ENCODE data around the gene UTP15.
A peak's percentile ranks its signal among the peaks of the same experiment; 100 is the strongest.

UTP15 gene, protein sequence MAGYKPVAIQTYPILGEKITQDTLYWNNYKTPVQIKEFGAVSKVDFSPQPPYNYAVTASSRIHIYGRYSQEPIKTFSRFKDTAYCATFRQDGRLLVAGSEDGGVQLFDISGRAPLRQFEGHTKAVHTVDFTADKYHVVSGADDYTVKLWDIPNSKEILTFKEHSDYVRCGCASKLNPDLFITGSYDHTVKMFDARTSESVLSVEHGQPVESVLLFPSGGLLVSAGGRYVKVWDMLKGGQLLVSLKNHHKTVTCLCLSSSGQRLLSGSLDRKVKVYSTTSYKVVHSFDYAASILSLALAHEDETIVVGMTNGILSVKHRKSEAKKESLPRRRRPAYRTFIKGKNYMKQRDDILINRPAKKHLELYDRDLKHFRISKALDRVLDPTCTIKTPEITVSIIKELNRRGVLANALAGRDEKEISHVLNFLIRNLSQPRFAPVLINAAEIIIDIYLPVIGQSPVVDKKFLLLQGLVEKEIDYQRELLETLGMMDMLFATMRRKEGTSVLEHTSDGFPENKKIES

DNA sequence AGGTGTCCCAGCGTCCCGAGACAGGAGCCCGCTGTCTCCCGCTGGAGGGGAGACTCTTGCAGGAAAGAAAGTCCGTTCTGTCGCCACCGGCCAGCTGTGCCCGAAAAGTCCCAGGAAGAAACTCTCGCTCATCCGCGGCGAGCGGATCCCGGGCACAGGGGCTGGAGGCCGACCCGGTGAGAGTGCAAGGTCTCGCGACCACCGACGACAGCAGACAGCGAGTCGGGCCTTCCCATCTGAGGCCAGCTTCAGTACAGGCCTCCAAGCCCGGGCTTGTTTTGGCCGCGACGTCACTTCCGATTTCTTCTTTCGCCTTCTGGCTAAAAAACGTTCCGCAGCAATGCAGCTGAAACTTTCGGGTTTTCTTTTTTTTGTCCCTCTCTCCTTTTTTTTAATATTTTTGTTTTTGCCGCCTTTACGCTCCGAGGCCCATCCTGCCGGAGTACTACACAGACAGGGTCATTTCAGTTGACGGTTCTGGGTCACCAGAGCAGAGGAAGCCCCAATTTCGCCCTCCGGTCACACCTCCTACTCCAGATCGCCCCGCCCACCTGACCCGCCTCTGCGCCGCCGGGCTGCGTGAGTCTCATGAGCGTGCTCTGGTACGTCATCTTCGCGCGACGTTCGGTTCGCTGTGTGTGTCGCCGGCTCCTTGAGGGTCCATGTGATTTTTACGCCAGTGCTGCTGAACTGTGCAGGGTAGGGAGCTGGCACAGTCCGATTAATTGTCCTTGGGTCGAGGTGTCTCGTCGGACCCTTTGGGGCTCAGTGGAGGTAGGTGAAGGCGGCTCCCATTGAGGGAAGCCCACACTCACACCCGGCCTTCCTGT lies at the start of gene UTP15, which contains the start of gene ANKRA2:
Gene UTP15 (plus strand): TSS at position 605 of the 830 bp plus-strand sequence. CDS start 1,602 bp downstream, outside the sequence.
Gene ANKRA2 (minus strand): TSS at position 501 of the 830 bp plus-strand sequence. CDS start 2,758 bp downstream, outside the sequence.
- peak; percentile 99 for DNase-seq (ENCODE audit: low read depth)
- H3K4me3 ChIP-seq (ENCODE audit: low read depth, low read length), result peak within 1 kb of the TSS; percentile 94
- TF ChIP-seq, protein P1, sequence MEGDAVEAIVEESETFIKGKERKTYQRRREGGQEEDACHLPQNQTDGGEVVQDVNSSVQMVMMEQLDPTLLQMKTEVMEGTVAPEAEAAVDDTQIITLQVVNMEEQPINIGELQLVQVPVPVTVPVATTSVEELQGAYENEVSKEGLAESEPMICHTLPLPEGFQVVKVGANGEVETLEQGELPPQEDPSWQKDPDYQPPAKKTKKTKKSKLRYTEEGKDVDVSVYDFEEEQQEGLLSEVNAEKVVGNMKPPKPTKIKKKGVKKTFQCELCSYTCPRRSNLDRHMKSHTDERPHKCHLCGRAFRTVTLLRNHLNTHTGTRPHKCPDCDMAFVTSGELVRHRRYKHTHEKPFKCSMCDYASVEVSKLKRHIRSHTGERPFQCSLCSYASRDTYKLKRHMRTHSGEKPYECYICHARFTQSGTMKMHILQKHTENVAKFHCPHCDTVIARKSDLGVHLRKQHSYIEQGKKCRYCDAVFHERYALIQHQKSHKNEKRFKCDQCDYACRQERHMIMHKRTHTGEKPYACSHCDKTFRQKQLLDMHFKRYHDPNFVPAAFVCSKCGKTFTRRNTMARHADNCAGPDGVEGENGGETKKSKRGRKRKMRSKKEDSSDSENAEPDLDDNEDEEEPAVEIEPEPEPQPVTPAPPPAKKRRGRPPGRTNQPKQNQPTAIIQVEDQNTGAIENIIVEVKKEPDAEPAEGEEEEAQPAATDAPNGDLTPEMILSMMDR (conservative IDR thresholded peaks at IDR 0.05; ENCODE audit: low read depth, low read length), result no peak

GRCh38 chr5:73519531-73520283 lies 45.8 kb upstream of the UTP15 start:
- no peak overlapping the region for H3K4me3 ChIP-seq (ENCODE audit: low read depth, low read length)
- peak; percentile 92 for DNase-seq (ENCODE audit: low read depth)
- TF ChIP-seq, protein P1 (conservative IDR thresholded peaks at IDR 0.05; ENCODE audit: low read depth, low read length), result peak; percentile 83

DNA sequence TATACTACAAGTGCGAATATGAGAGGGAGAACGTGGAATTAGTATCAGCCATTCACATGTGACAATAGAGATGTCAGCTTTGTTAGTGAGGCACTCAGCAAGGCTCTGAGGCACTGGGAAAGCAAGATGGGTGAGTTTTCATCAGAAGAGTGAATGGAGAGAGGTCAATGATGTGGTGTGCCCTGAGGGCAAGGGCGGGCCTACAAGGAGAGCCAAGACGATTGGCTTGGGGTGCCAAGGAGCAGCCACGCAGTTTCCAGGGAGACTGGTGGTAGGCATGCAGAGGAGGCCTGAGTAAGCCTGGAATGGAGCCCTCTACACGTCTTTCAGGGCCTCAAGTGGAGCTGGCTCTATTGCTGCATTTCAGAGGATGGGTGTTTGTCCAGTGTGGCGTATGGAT lies 42.6 kb upstream of the UTP15 start:
- TF ChIP-seq, protein P1 (conservative IDR thresholded peaks at IDR 0.05; ENCODE audit: low read depth, low read length), result no peak
- no peak for DNase-seq (ENCODE audit: low read depth)
- H3K4me3 ChIP-seq (ENCODE audit: low read depth, low read length), result no peak overlapping the region

DNA sequence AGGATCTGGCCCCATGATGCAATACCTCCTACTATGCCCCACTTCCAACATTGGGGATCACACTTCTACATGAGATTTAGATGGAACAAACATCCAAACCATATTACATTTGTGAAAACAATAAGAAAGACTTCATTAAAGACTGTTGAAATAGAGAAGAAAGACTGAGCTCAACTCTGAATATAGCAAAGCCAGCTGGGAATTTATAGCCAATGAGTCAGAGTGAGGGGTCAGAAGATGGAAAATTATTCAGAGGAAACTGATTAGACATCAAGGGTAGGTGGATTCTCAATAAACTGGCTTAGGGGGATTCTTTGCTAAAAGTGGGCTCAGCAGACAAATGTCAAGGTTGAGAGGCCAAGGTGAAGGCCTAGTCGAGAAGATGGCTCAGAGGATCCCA lies 41.7 kb upstream of the UTP15 start:
- DNase-seq (ENCODE audit: low read depth), result no peak
- TF ChIP-seq, protein P1 (conservative IDR thresholded peaks at IDR 0.05; ENCODE audit: low read depth, low read length), result no peak
- H3K4me3 ChIP-seq (ENCODE audit: low read depth, low read length), result no peak overlapping the region

- H3K4me3 ChIP-seq (ENCODE audit: low read depth, low read length), result no peak overlapping the region
- TF ChIP-seq, protein P1 (conservative IDR thresholded peaks at IDR 0.05; ENCODE audit: low read depth, low read length), result no peak
- no peak for DNase-seq (ENCODE audit: low read depth)
Measured at GRCh38 chr5:73525606-73526203, 39.8 kb upstream of the UTP15 start.

- TF ChIP-seq, protein P1 (conservative IDR thresholded peaks at IDR 0.05; ENCODE audit: low read depth, low read length), result no peak
- no peak overlapping the region for H3K4me3 ChIP-seq (ENCODE audit: low read depth, low read length)
Measured at GRCh38 chr5:73528248-73528647, 37.3 kb upstream of the UTP15 start.

More at GRCh38 chr5:73528248-73528647, 37.3 kb upstream of the UTP15 start:
- DNase-seq (ENCODE audit: low read depth), result no peak
